K562 (cell line): Measurements from ENCODE around the gene CCDC159. TPM values are rescaled to one million over a fixed set of nuclear protein-coding genes. Genes with fewer than 3 reads are reported as not detected.

Source experiments
- ATAC-seq: fragments of 200-7000 bp; cut with Tn5 transposase; 3 replicates; pipeline ENCODE4 v1.9.1; 2020; ENCODE audit warnings: moderate library complexity
- BruUV-seq: library from RNA; stranded (reverse); fragments of 400-500 nt; replicated peaks from 2 replicates; lab custom pipeline; 2021; lab: Mats Ljungman, UMichigan
- CTCF ChIA-PET: fragments of 300-600 bp; formaldehyde crosslinking; extraction: SDS; loops from one replicate; lab custom pipeline; 2021; ENCODE audit warnings: low intra/inter-chr PET ratio; lab: Yijun Ruan, JAX
- POLR2A ChIA-PET: fragments of 300-600, 350-650 bp; sonication (Branson Sonifier 250); formaldehyde crosslinking; extraction: SDS; loops from one replicate; lab custom pipeline; 2021; ENCODE audit warnings: antibody characterized with exemption, inconsistent platforms; lab: Yijun Ruan, JAX
- DNase-seq, 4 experiments: peaks; one replicate each; pipeline versions ENCODE4 v3.0.0 to v3.0.0-alpha.2; 2011 to 2018; ENCODE audit warnings: low spot score in 3 of 4, mixed read lengths in 3 of 4; ENCODE audit errors: extremely low read depth in 1 of 4
- FAIRE-seq: peaks from 2 replicates; lab custom pipeline; 2011; peaks lifted over from hg19 to GRCh38; lab: Jason Lieb, UNC
- H2AFZ ChIP-seq: 2 replicates; pipeline ENCODE4 v1.6.0; 2011; ENCODE audit warnings: low read depth, low read length, control low read depth, inconsistent platforms
- H3K27ac ChIP-seq: fragments of 200-600 bp; 3 replicates; pipeline ENCODE4 v1.8.0; 2011; ENCODE audit warnings: low read depth, mild to moderate bottlenecking, control low read depth, inconsistent platforms, low read length, moderate library complexity, mixed read lengths; ENCODE audit errors: extremely low read depth
- H3K27me3 ChIP-seq, 2 experiments: fragments of 300-600 bp in 1 of 2; 2 replicates in 1 of 2; 3 replicates in 1 of 2; pipeline versions ENCODE4 v1.6.0 to v1.8.0; 2011; ENCODE audit warnings: inconsistent platforms in 2 of 2, low read length in 2 of 2, mild to moderate bottlenecking in 1 of 2, mixed read lengths in 1 of 2, moderate library complexity in 1 of 2; ENCODE audit not compliant: control insufficient read depth in 2 of 2, insufficient read depth in 2 of 2
- H3K36me3 ChIP-seq: fragments of 300-600 bp; 3 replicates; pipeline ENCODE4 v1.8.0; 2011; ENCODE audit warnings: mild to moderate bottlenecking, low read length, inconsistent platforms; ENCODE audit not compliant: control insufficient read depth, insufficient read depth
- H3K4me1 ChIP-seq, 2 experiments: fragments of 200-600 bp in 1 of 2; replicated peaks in 1 of 2; 2 replicates in 1 of 2; 3 replicates in 1 of 2; pipeline versions ENCODE4 v1.5.1 to v1.8.0; 2011; ENCODE audit warnings: inconsistent platforms in 2 of 2, low read length in 2 of 2, mild to moderate bottlenecking in 1 of 2, mixed read lengths in 1 of 2, moderate library complexity in 1 of 2; ENCODE audit not compliant: control insufficient read depth in 2 of 2, insufficient read depth in 2 of 2
- H3K4me2 ChIP-seq: 2 replicates; pipeline ENCODE4 v1.6.1; 2011; ENCODE audit warnings: low read length, control low read depth, inconsistent platforms, mixed read lengths; ENCODE audit not compliant: insufficient read depth
- H3K4me3 ChIP-seq: fragments of 200-600 bp; sonication (generic), shearing (Covaris generic); 2 replicates; pipeline ENCODE4 v1.5.1; 2016; ENCODE audit warnings: control low read depth, inconsistent platforms
- H3K79me2 ChIP-seq: fragments of 200-600 bp; 3 replicates; pipeline ENCODE4 v1.8.0; 2011; ENCODE audit warnings: low read length, inconsistent platforms; ENCODE audit not compliant: control insufficient read depth, insufficient read depth
- H3K9ac ChIP-seq, 2 experiments: 2 replicates each; pipeline versions ENCODE4 v1.6.0 to v1.6.1; 2011; ENCODE audit warnings: low read depth in 2 of 2, low read length in 2 of 2, control low read depth in 1 of 2, inconsistent platforms in 1 of 2, mild to moderate bottlenecking in 1 of 2, mixed read lengths in 1 of 2; ENCODE audit not compliant: insufficient read depth in 1 of 2
- H3K9me1 ChIP-seq: one replicate; pipeline ENCODE4 v1.6.0; 2011; ENCODE audit warnings: inconsistent platforms, mild to moderate bottlenecking, low read length, moderate library complexity; ENCODE audit not compliant: control insufficient read depth, insufficient read depth
- H3K9me3 ChIP-seq: replicated peaks from 2 replicates; pipeline ENCODE4 v1.5.1; 2011; ENCODE audit warnings: low read depth, low read length, inconsistent platforms; ENCODE audit not compliant: control insufficient read depth, insufficient read depth
- H4K20me1 ChIP-seq: replicated peaks from 2 replicates; pipeline ENCODE4 v1.6.1; 2011; ENCODE audit warnings: low read length, inconsistent platforms, mixed read lengths; ENCODE audit not compliant: control insufficient read depth, insufficient read depth
- EHMT2 ChIP-seq: fragments of 450-650 bp; IDR thresholded peaks from 2 replicates; pipeline ENCODE4 v1.6.1; 2018; ENCODE audit warnings: antibody characterized with exemption
- KAT8 ChIP-seq: fragments of 450-650 bp; IDR thresholded peaks from 2 replicates; pipeline ENCODE4 v1.6.1; 2016; ENCODE audit warnings: low read depth, mild to moderate bottlenecking
- MXI1 ChIP-seq: IDR thresholded peaks from 2 replicates; pipeline ENCODE4 v1.6.1; 2011; ENCODE audit warnings: low read depth, mild to moderate bottlenecking, improper control_type of control experiment, low read length
- NR4A1 ChIP-seq, 2 experiments: fragments of 250-450 bp in 1 of 2; fragments of 450-650 bp in 1 of 2; sonication (Bioruptor Pico) in 1 of 2; IDR thresholded peaks; 2 replicates each; pipeline versions ENCODE4 v1.4.0 to v1.6.1; 2016 to 2020; ENCODE audit warnings: mild to moderate bottlenecking in 2 of 2, missing compliant biosample characterization in 1 of 2, missing genetic modification characterization in 1 of 2, moderate library complexity in 1 of 2
- ZNF263 ChIP-seq: sonication (generic); formaldehyde crosslinking; IDR thresholded peaks from 2 replicates; pipeline ENCODE4 v1.8.0; 2022; ENCODE audit warnings: mild to moderate bottlenecking, missing genetic modification reagents, borderline replicate concordance
- ZNF316 ChIP-seq: fragments of 450-650 bp; IDR thresholded peaks from 2 replicates; pipeline ENCODE4 v1.6.1; 2016
- ZNF57 ChIP-seq: fragments of 450-650 bp; formaldehyde crosslinking; IDR thresholded peaks from 2 replicates; pipeline ENCODE4 v1.4.0; 2020; ENCODE audit warnings: mild to moderate bottlenecking, moderate library complexity
- ZNF766 ChIP-seq: fragments of 200-800 bp; sonication (Bioruptor generic); conservative IDR thresholded peaks from 2 replicates; pipeline ENCODE4 v1.6.1; 2016; ENCODE audit warnings: missing genetic modification characterization, missing compliant biosample characterization
- WGBS: fragments of 100-300 bp; shearing (Covaris generic); methylation state at CpG from one replicate; pipeline ENCODE4 v1.1.6; 2016; ENCODE audit warnings: low coverage, mixed read lengths; ENCODE audit not compliant: insufficient coverage; ENCODE audit errors: missing lambda C conversion rate; 5-methylcytosine and 5-hydroxymethylcytosine counted together
- in situ Hi-C: fragments of 300-500 bp; cut with MboI; formaldehyde crosslinking; loops from 4 replicates; pipeline ENCODE4 v1.15.0; 2018; ENCODE audit warnings: inconsistent platforms, mixed read lengths
- intact Hi-C: fragments of 100-400 bp; cut with micrococcal nuclease; formaldehyde crosslinking; loops from 2 replicates; pipeline ENCODE4 v1.14.2; 2022
- polyA plus RNA-seq, 8 experiments: library from polyadenylated mRNA; depleted of rRNA in 4 of 8; stranded (reverse) in 5 of 8; unstranded in 3 of 8; fragments of >200 nt; fragmentation: Nextera tagmentation in 2 of 8; fragmentation: Illumina TruSeq in 1 of 8; extraction: Ambion mirVana in 2 of 8; extraction: Trizol in 1 of 8; gene quantifications; 2 replicates each; pipeline versions ENCODE4 v1.2.1 to v1.2.3, GENCODE V29; 2011 to 2014; ENCODE audit warnings: inconsistent platforms in 1 of 8, missing spikeins in 1 of 8
- total RNA-seq, 7 experiments: library from RNA; depleted of rRNA in 6 of 7; stranded (reverse); fragments of >200 nt in 6 of 7; fragmentation: Illumina TruSeq in 2 of 7; extraction: Trizol in 2 of 7; gene quantifications; 2 replicates each; pipeline versions ENCODE4 v1.2.1 to v1.2.3, GENCODE V29; 2011 to 2021; ENCODE audit warnings: low replicate concordance in 1 of 7
- TF ChIP-seq, protein P1 (sequence below): fragments of 450-650 bp; formaldehyde crosslinking; IDR thresholded peaks from 2 replicates; pipeline ENCODE4 v1.4.0; 2020; ENCODE audit warnings: mild to moderate bottlenecking, moderate library complexity
- TF ChIP-seq, protein P2 (sequence below), 2 experiments: fragments of 450-650 bp; formaldehyde crosslinking in 1 of 2; IDR thresholded peaks; 2 replicates each; pipeline versions ENCODE4 v1.4.0 to v1.6.1; 2014 to 2020; ENCODE audit warnings: mild to moderate bottlenecking in 2 of 2, borderline replicate concordance in 1 of 2, low read depth in 1 of 2

Gene CCDC159
- total and polyA plus RNA-seq, 9 of the 15 experiments (the other 6 are each of a cell fraction or from before 2014, with no cell fraction given), result 0.68 to 10.1 (median 4.7) TPM

DNA sequence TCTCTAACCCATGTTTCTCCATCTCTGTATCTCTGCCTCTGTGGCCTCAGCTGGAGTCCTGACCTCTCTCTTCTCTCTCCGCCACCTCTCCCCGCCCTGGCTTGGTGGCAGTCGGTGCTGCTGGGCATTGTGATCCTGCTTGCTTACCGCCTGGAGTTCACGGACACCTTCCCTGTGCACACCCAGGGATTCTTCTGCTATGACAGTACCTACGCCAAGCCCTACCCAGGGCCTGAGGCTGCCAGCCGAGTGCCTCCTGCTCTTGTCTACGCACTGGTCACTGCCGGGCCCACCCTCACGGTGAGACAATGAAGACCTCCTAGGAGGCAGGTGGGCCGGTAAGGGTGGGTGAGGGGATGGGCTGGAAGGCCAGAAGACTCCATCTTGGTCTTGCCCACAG is 13.1 kb downstream of the CCDC159 start (continued):
- TF ChIP-seq, protein P1, sequence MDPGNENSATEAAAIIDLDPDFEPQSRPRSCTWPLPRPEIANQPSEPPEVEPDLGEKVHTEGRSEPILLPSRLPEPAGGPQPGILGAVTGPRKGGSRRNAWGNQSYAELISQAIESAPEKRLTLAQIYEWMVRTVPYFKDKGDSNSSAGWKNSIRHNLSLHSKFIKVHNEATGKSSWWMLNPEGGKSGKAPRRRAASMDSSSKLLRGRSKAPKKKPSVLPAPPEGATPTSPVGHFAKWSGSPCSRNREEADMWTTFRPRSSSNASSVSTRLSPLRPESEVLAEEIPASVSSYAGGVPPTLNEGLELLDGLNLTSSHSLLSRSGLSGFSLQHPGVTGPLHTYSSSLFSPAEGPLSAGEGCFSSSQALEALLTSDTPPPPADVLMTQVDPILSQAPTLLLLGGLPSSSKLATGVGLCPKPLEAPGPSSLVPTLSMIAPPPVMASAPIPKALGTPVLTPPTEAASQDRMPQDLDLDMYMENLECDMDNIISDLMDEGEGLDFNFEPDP (CRISPR knock-in tag), result no peak
- TF ChIP-seq ZNF766 (CRISPR knock-in tag) (no peak), MXI1 (no peak), ZNF57 (CRISPR knock-in tag) (no peak), KAT8 (no peak)

DNA sequence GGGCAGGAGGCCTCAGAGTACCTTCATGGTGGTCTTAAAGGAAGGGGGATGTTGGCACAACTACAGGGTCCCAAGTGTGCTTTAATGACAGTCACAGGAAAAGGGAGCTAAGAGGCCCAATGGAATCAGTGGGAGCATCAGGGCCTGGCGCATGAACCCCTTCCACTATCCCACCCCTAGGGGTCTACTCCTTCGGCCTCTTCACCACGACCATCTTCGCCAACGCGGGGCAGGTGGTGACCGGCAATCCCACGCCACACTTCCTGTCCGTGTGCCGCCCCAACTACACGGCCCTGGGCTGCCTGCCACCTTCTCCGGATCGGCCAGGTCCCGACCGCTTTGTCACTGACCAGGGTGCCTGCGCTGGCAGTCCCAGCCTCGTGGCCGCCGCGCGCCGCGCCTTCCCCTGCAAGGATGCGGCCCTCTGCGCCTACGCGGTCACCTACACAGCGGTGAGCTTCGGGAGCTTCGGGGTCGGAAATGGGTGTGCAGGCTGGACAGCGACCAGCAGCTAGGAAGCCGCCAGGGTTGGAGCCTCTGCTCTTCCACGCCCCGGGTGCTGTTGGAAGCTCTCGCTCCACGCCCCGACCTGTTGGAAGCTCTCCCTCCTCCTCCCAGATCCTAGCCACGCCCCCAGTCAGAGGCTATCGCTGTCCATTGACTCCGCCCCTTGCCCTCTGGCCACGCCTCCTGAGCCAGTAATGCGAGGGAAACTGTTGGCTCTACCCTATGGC is 14.9 kb downstream of the CCDC159 start:
- peak; percentile 98 for FAIRE-seq
- in situ Hi-C loops (no loop called here), intact Hi-C loops (no loop called here)
- Histone ChIP-seq H3K4me1 (peaks cover 11 to 49% of the 10 kb centered on the region in 2 experiments; a peak in 4 of 5 replicates), H3K79me2 (no peaks in the 10 kb centered on the region), H3K9me3 (no peaks in the 10 kb centered on the region), H3K27me3 (no peaks in the 10 kb centered on the region), H3K4me2 (peak overlapping the region; percentile 34), H3K27ac (no peak overlapping the region), H3K9ac (peak overlapping the region in 1 of 2 experiments; percentile 88; a peak in 2 of 4 replicates), H3K36me3 (peaks cover 4% of the 10 kb centered on the region; the same call in 1 of the 3 replicates), H3K9me1 (peaks cover 4% of the 10 kb centered on the region), H4K20me1 (no peaks in the 10 kb centered on the region; the same call in 1 of the 2 replicates), H3K4me3 (no peak overlapping the region), H2AFZ (peak overlapping the region; percentile 12)
- CTCF ChIA-PET, result no interaction called here
- ATAC-seq, result peak; percentile 97
- POLR2A ChIA-PET, result interaction anchor here (0.6 to 4.4 kb wide), 8 partner anchors 9 to 1700 kb away, joined by 3 to 36 read pairs (median 4); partner anchors contain the start of genes CCDC159, SWSAP1 and TMEM205
- DNase-seq, result peak; percentile 92 to 93 (median 92)
- WGBS, result 31% methylated on average over 33 of the region's 43 CpGs
- BruUV-seq, result no TSS peak
- TF ChIP-seq ZNF263 (CRISPR knock-in tag) (peak; percentile 70; the same call in 1 of the 2 replicates), ZNF316 (no peak), EHMT2 (peak; percentile 71; the same call in 1 of the 2 replicates), NR4A1 (CRISPR knock-in tag; IDR thresholded peaks at IDR 0.05) (no peak), NR4A1 (tag; IDR thresholded peaks at IDR 0.05) (no peak)
- TF ChIP-seq, protein P2, sequence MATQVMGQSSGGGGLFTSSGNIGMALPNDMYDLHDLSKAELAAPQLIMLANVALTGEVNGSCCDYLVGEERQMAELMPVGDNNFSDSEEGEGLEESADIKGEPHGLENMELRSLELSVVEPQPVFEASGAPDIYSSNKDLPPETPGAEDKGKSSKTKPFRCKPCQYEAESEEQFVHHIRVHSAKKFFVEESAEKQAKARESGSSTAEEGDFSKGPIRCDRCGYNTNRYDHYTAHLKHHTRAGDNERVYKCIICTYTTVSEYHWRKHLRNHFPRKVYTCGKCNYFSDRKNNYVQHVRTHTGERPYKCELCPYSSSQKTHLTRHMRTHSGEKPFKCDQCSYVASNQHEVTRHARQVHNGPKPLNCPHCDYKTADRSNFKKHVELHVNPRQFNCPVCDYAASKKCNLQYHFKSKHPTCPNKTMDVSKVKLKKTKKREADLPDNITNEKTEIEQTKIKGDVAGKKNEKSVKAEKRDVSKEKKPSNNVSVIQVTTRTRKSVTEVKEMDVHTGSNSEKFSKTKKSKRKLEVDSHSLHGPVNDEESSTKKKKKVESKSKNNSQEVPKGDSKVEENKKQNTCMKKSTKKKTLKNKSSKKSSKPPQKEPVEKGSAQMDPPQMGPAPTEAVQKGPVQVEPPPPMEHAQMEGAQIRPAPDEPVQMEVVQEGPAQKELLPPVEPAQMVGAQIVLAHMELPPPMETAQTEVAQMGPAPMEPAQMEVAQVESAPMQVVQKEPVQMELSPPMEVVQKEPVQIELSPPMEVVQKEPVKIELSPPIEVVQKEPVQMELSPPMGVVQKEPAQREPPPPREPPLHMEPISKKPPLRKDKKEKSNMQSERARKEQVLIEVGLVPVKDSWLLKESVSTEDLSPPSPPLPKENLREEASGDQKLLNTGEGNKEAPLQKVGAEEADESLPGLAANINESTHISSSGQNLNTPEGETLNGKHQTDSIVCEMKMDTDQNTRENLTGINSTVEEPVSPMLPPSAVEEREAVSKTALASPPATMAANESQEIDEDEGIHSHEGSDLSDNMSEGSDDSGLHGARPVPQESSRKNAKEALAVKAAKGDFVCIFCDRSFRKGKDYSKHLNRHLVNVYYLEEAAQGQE (IDR thresholded peaks at IDR 0.05; ENCODE audit: borderline replicate concordance), result peak; percentile 94
- TF ChIP-seq, protein P2 (CRISPR knock-in tag; IDR thresholded peaks at IDR 0.05; ENCODE audit: low read depth), result peak; percentile 84; the same call in 1 of the 2 replicates
